ENCODE results near the gene GPC1. TPM values are rescaled to one million over a fixed set of nuclear protein-coding genes. Genes with fewer than 3 reads are reported as not detected.

GPC1 gene
- total RNA-seq, 1 donor from 2014 or later, result 4.5 TPM

DNA sequence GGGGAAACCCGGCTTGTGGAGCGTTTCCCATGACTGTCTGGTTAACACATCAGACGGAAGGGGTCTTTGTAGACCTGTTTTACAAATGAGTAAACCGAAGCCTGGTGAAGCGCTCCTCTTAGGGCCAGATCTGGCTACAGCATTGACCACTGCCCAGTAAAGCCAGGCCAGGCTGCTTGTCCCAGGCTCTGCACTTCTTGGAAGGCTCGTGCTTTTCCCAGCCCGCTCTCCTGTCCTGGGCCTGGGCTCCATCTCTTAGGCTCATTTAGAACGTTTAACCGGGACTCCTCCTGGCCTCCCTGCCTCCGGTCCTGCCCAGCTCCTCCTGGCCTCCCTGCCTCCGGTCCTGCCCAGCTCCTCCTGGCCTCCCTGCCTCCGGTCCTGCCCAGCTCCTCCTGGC lies 4.8 kb downstream of the GPC1 start:
- TF ChIP-seq, protein P1, sequence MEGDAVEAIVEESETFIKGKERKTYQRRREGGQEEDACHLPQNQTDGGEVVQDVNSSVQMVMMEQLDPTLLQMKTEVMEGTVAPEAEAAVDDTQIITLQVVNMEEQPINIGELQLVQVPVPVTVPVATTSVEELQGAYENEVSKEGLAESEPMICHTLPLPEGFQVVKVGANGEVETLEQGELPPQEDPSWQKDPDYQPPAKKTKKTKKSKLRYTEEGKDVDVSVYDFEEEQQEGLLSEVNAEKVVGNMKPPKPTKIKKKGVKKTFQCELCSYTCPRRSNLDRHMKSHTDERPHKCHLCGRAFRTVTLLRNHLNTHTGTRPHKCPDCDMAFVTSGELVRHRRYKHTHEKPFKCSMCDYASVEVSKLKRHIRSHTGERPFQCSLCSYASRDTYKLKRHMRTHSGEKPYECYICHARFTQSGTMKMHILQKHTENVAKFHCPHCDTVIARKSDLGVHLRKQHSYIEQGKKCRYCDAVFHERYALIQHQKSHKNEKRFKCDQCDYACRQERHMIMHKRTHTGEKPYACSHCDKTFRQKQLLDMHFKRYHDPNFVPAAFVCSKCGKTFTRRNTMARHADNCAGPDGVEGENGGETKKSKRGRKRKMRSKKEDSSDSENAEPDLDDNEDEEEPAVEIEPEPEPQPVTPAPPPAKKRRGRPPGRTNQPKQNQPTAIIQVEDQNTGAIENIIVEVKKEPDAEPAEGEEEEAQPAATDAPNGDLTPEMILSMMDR (IDR thresholded peaks at IDR 0.05; ENCODE audit: unreplicated experiment), result no peak
- Mint-ChIP-seq H3K27me3 (ENCODE audit: unreplicated experiment) (peaks cover 9% of the 10 kb centered on the region), H3K27ac (ENCODE audit: unreplicated experiment) (no peak overlapping the region), H3K4me3 (ENCODE audit: unreplicated experiment) (no peak overlapping the region), H3K36me3 (ENCODE audit: low read depth, unreplicated experiment) (no peaks in the 10 kb centered on the region), H3K9me3 (ENCODE audit: unreplicated experiment) (no peaks in the 10 kb centered on the region), H3K4me1 (ENCODE audit: unreplicated experiment) (peaks cover 2% of the 10 kb centered on the region)
- no peak for DNase-seq (ENCODE audit: low spot score)

DNA sequence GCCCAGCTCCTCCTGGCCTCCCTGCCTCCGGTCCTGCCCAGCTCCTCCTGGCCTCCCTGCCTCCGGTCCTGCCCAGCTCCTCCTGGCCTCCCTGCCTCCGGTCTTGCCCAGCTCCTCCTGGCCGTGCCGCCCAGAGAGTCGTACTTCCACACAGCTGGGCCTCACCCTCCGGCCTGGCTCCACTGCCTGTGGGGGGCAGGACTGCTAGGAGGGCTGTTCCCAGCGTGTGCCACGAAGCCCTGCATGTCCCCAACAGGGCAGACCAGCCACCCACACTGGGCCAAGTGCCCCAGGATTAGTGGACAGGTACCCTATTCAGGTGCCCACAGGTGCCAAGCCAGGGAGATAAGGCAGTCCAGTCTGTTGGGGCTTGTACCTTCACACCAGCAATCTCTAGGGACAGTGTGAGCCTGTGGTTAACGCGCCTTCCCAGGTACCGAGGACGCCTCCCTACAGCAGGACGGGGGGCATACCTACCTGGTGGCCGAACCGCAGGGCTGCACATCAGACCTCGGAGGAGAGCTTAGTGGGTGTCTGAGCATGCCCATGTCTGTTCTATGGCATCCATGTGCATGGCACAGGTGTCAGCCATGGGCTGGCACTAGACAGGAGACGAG lies 5.3 kb downstream of the GPC1 start:
- no peak overlapping the region for H3K27ac Mint-ChIP-seq (ENCODE audit: unreplicated experiment)
- peaks cover 2% of the 10 kb centered on the region for H3K4me1 Mint-ChIP-seq (ENCODE audit: unreplicated experiment)
- no peaks in the 10 kb centered on the region for H3K36me3 Mint-ChIP-seq (ENCODE audit: low read depth, unreplicated experiment)
- H3K27me3 Mint-ChIP-seq (ENCODE audit: unreplicated experiment), result peaks cover 9% of the 10 kb centered on the region
- TF ChIP-seq, protein P1 (IDR thresholded peaks at IDR 0.05; ENCODE audit: unreplicated experiment), result no peak
- no peak for DNase-seq (ENCODE audit: low spot score)
- no peaks in the 10 kb centered on the region for H3K9me3 Mint-ChIP-seq (ENCODE audit: unreplicated experiment)
- no peak overlapping the region for H3K4me3 Mint-ChIP-seq (ENCODE audit: unreplicated experiment)

DNA sequence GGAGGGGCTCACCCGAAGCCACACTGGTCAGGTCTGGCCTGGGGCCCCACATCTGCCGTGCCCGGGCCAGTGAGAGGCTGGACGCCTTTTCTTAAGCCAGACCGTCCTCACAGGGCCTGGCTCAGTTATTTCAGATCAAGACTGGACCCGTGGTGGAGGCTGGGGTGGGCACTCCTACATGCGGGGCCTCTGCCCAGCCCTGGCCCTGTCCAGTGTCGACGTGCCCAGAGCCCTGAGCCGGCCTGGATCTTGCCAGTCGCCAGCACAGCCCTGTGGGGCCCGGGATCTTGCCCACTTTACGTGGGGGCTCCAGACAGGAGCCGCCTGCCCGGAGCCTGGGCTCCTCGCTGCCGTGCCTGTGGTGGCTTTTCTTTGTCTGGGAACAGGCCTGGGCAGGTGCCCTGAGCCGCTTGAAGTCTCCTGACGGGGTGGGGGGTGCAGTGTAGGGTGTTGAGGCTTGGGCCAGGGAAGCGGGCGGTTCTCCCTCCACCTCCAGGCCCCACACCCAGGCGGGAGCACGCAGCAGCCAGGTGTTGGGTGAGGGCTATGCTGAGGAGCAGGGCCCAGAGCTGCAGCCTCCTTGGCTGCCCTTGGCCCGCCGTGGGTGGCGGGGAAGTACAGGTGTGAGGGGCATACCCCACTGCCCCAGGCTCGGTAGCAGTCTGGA lies 6.0 kb downstream of the GPC1 start:
- TF ChIP-seq, protein P1 (IDR thresholded peaks at IDR 0.05; ENCODE audit: unreplicated experiment), result no peak
- Mint-ChIP-seq H3K36me3 (ENCODE audit: low read depth, unreplicated experiment) (no peaks in the 10 kb centered on the region), H3K27ac (ENCODE audit: unreplicated experiment) (no peak overlapping the region), H3K27me3 (ENCODE audit: unreplicated experiment) (peaks cover 9% of the 10 kb centered on the region), H3K9me3 (ENCODE audit: unreplicated experiment) (no peaks in the 10 kb centered on the region), H3K4me1 (ENCODE audit: unreplicated experiment) (peaks cover 2% of the 10 kb centered on the region), H3K4me3 (ENCODE audit: unreplicated experiment) (no peak overlapping the region)
- DNase-seq (ENCODE audit: low spot score), result no peak

DNA sequence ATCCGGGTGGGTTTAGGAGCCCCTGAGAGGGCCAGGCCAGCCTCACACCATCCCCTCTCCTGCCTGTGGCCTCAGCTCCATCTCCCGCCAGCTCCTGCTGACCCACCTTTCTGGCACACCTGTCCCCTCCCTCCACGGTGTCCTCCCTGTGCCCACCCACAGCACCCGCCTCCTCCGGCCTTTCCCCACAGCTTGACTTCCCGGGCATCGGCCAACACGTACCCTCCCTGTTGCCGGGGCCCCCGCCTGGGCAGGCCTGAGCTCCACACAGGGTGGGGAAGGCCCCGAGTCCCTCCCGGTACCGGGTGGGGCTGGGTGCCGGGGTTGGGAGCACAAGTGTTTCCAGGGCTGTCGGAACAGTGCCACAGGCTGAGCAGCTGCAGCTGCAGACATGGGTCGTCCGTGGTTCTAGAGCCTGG lies 6.5 kb downstream of the GPC1 start:
- no peak for DNase-seq (ENCODE audit: low spot score)

More for the DNA sequence above, 6.5 kb downstream of the GPC1 start:
- Mint-ChIP-seq H3K36me3 (ENCODE audit: low read depth, unreplicated experiment) (no peaks in the 10 kb centered on the region), H3K27ac (ENCODE audit: unreplicated experiment) (no peak overlapping the region), H3K9me3 (ENCODE audit: unreplicated experiment) (no peaks in the 10 kb centered on the region), H3K27me3 (ENCODE audit: unreplicated experiment) (peaks cover 11% of the 10 kb centered on the region), H3K4me1 (ENCODE audit: unreplicated experiment) (peaks cover 2% of the 10 kb centered on the region), H3K4me3 (ENCODE audit: unreplicated experiment) (no peak overlapping the region)
- TF ChIP-seq, protein P1 (IDR thresholded peaks at IDR 0.05; ENCODE audit: unreplicated experiment), result no peak
